ENCODE results near the gene PRR29.

GRCh38 chr17:64024781-64025731 is 26.9 kb downstream of the PRR29 start:
- TF ChIP-seq, protein P1, sequence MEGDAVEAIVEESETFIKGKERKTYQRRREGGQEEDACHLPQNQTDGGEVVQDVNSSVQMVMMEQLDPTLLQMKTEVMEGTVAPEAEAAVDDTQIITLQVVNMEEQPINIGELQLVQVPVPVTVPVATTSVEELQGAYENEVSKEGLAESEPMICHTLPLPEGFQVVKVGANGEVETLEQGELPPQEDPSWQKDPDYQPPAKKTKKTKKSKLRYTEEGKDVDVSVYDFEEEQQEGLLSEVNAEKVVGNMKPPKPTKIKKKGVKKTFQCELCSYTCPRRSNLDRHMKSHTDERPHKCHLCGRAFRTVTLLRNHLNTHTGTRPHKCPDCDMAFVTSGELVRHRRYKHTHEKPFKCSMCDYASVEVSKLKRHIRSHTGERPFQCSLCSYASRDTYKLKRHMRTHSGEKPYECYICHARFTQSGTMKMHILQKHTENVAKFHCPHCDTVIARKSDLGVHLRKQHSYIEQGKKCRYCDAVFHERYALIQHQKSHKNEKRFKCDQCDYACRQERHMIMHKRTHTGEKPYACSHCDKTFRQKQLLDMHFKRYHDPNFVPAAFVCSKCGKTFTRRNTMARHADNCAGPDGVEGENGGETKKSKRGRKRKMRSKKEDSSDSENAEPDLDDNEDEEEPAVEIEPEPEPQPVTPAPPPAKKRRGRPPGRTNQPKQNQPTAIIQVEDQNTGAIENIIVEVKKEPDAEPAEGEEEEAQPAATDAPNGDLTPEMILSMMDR (IDR thresholded peaks at IDR 0.05; ENCODE audit: insufficient read depth, low read length, poor library complexity, severe bottlenecking), result no peak
- TF ChIP-seq EZH2phosphoT487 (conservative IDR thresholded peaks at IDR 0.05; ENCODE audit: low read length), result no peak

Data from SU-DHL-6 (cell line).